H9 (cell line): ENCODE results near the gene KCNS3. TPM values are rescaled to one million over a fixed set of nuclear protein-coding genes. Genes with fewer than 3 reads are reported as not detected.

Experiments used
- DNase-seq: peaks from one replicate; pipeline ENCODE4 v3.0.0-alpha.2; 2017
- H2AFZ ChIP-seq: one replicate; pipeline ENCODE4 v1.6.1; 2013; ENCODE audit warnings: mild to moderate bottlenecking, low read length, control low read depth, moderate library complexity
- H2AK5ac ChIP-seq: 2 replicates; pipeline ENCODE4 v1.6.1; 2013; ENCODE audit warnings: low read length, control low read depth, mixed read lengths; ENCODE audit not compliant: insufficient read length
- H2BK120ac ChIP-seq: one replicate; pipeline ENCODE4 v1.6.1; 2013; ENCODE audit warnings: low read depth, mild to moderate bottlenecking, low read length, control low read depth, inconsistent platforms; ENCODE audit not compliant: poor library complexity, severe bottlenecking
- H2BK12ac ChIP-seq: 2 replicates; pipeline ENCODE4 v1.6.1; 2013; ENCODE audit warnings: low read length, control low read depth, mixed read lengths, low read depth; ENCODE audit not compliant: insufficient read length
- H2BK15ac ChIP-seq: 2 replicates; pipeline ENCODE4 v1.6.1; 2013; ENCODE audit warnings: low read depth, low read length, control low read depth
- H2BK20ac ChIP-seq: one replicate; pipeline ENCODE4 v1.6.1; 2013; ENCODE audit warnings: low read depth, mild to moderate bottlenecking, low read length, control low read depth, inconsistent platforms; ENCODE audit not compliant: poor library complexity, severe bottlenecking
- H2BK5ac ChIP-seq: 2 replicates; pipeline ENCODE4 v1.6.1; 2013; ENCODE audit warnings: low read length, control low read depth, mixed read lengths; ENCODE audit not compliant: insufficient read length
- H3K14ac ChIP-seq: 2 replicates; pipeline ENCODE4 v1.6.1; 2013; ENCODE audit warnings: low read length, control low read depth; ENCODE audit not compliant: insufficient read depth
- H3K18ac ChIP-seq: 2 replicates; pipeline ENCODE4 v1.6.1; 2013; ENCODE audit warnings: low read depth, mild to moderate bottlenecking, mixed read lengths, low read length, control low read depth; ENCODE audit not compliant: insufficient read length
- H3K23ac ChIP-seq: 2 replicates; pipeline ENCODE4 v1.6.1; 2013; ENCODE audit warnings: low read length, control low read depth, mixed read lengths, low read depth; ENCODE audit not compliant: insufficient read length
- H3K23me2 ChIP-seq: 2 replicates; pipeline ENCODE4 v1.6.1; 2013; ENCODE audit warnings: low read depth, mild to moderate bottlenecking, mixed read lengths, low read length, control low read depth; ENCODE audit not compliant: insufficient read length, poor library complexity, severe bottlenecking
- H3K27ac ChIP-seq: 2 replicates; pipeline ENCODE4 v1.5.1; 2013; ENCODE audit warnings: low read length, control low read depth, mixed read lengths, low read depth; ENCODE audit not compliant: insufficient read length
- H3K27me3 ChIP-seq: 2 replicates; pipeline ENCODE4 v1.6.1; 2013; ENCODE audit warnings: low read length, control low read depth, inconsistent platforms; ENCODE audit not compliant: insufficient read depth
- H3K4ac ChIP-seq: 2 replicates; pipeline ENCODE4 v1.6.1; 2013; ENCODE audit warnings: low read depth, mild to moderate bottlenecking, control low read depth, inconsistent platforms, low read length, moderate library complexity
- H3K4me1 ChIP-seq: 2 replicates; pipeline ENCODE4 v1.6.1; 2013; ENCODE audit warnings: low read length, control low read depth, inconsistent platforms; ENCODE audit not compliant: insufficient read depth
- H3K4me2 ChIP-seq: 2 replicates; pipeline ENCODE4 v1.6.1; 2013; ENCODE audit warnings: low read length, control low read depth, mixed read lengths; ENCODE audit not compliant: insufficient read length, insufficient read depth
- H3K56ac ChIP-seq: 2 replicates; pipeline ENCODE4 v1.6.1; 2013; ENCODE audit warnings: low read depth, mild to moderate bottlenecking, mixed read lengths, low read length, control low read depth; ENCODE audit not compliant: insufficient read length
- H3K79me1 ChIP-seq: 2 replicates; pipeline ENCODE4 v1.6.1; 2013; ENCODE audit warnings: low read depth, mild to moderate bottlenecking, moderate library complexity, low read length, control low read depth, inconsistent platforms; ENCODE audit not compliant: insufficient read depth, poor library complexity, severe bottlenecking
- H3K79me2 ChIP-seq: 2 replicates; pipeline ENCODE4 v1.6.1; 2013; ENCODE audit warnings: low read length, control low read depth, inconsistent platforms; ENCODE audit not compliant: insufficient read depth
- H3K9ac ChIP-seq: 2 replicates; pipeline ENCODE4 v1.6.1; 2013; ENCODE audit warnings: low read length, control low read depth, mixed read lengths; ENCODE audit not compliant: insufficient read length; ENCODE audit errors: extremely low read depth
- H3K9me3 ChIP-seq: one replicate; pipeline ENCODE4 v1.6.1; 2013; ENCODE audit warnings: low read depth, low read length, inconsistent platforms; ENCODE audit not compliant: control insufficient read depth
- H3T11ph ChIP-seq: one replicate; pipeline ENCODE4 v1.6.1; 2013; ENCODE audit warnings: mild to moderate bottlenecking, low read length, control low read depth, inconsistent platforms
- H4K20me1 ChIP-seq: one replicate; pipeline ENCODE4 v1.6.1; 2013; ENCODE audit not compliant: control insufficient read depth, insufficient read length, insufficient read depth
- H4K5ac ChIP-seq: 2 replicates; pipeline ENCODE4 v1.6.1; 2013; ENCODE audit warnings: low read depth, mild to moderate bottlenecking, mixed read lengths, low read length, control low read depth; ENCODE audit not compliant: insufficient read length
- H4K8ac ChIP-seq: replicated peaks from 2 replicates; pipeline ENCODE4 v1.6.1; 2013; ENCODE audit warnings: low read length, control low read depth, mixed read lengths, low read depth; ENCODE audit not compliant: insufficient read length
- H4K91ac ChIP-seq: 2 replicates; pipeline ENCODE4 v1.6.1; 2013; ENCODE audit warnings: low read depth, mild to moderate bottlenecking, moderate library complexity, mixed read lengths, low read length, control low read depth; ENCODE audit not compliant: insufficient read length
- H3K27ac Mint-ChIP-seq, 3 experiments: 2 replicates in 2 of 3; 3 replicates in 1 of 3; pipeline ENCODE4 v1.8.0; 2020 to 2021; ENCODE audit warnings: mixed read lengths in 3 of 3, mild to moderate bottlenecking in 1 of 3, moderate library complexity in 1 of 3
- H3K27me3 Mint-ChIP-seq: 2 replicates; pipeline ENCODE4 v1.8.0; 2021; ENCODE audit warnings: low read depth, mild to moderate bottlenecking, moderate library complexity, mixed read lengths
- H3K36me3 Mint-ChIP-seq, 3 experiments: 2 replicates in 2 of 3; 3 replicates in 1 of 3; pipeline ENCODE4 v1.8.0; 2020 to 2021; ENCODE audit warnings: low read depth in 3 of 3, mixed read lengths in 3 of 3; ENCODE audit not compliant: insufficient read depth in 1 of 3
- H3K4me1 Mint-ChIP-seq, 2 experiments: 2 replicates each; pipeline ENCODE4 v1.8.0; 2020; ENCODE audit warnings: mixed read lengths in 2 of 2
- H3K4me3 Mint-ChIP-seq, 2 experiments: 2 replicates in 1 of 2; 3 replicates in 1 of 2; pipeline ENCODE4 v1.8.0; 2020 to 2021; ENCODE audit warnings: mild to moderate bottlenecking in 2 of 2, mixed read lengths in 2 of 2, moderate library complexity in 1 of 2
- H3K9me3 Mint-ChIP-seq, 2 experiments: 2 replicates in 1 of 2; 3 replicates in 1 of 2; pipeline ENCODE4 v1.8.0; 2020; ENCODE audit warnings: mild to moderate bottlenecking in 2 of 2, mixed read lengths in 2 of 2, moderate library complexity in 1 of 2
- WGBS: extraction: QIAGEN DNeasy Blood & Tissue Kit; methylation state at CpG from one replicate; pipeline ENCODE4 v1.1.7; 2013; ENCODE audit warnings: missing lambda C conversion rate, low lambda C conversion rate, mixed read lengths; ENCODE audit not compliant: insufficient read length; ENCODE audit errors: extremely low coverage; 5-methylcytosine and 5-hydroxymethylcytosine counted together
- total RNA-seq: library from RNA; stranded (reverse); gene quantifications from 2 replicates; pipeline ENCODE4 v1.2.1, GENCODE V29; 2021
- TF ChIP-seq, protein P1 (sequence below): fragments of 200-600 bp; sonication (generic); conservative IDR thresholded peaks from 3 replicates; pipeline ENCODE4 v1.8.0; 2021; ENCODE audit warnings: antibody characterized with exemption, mild to moderate bottlenecking

Gene KCNS3
- total RNA-seq, 1 experiment from 2014 or later: 8.0 TPM

DNA sequence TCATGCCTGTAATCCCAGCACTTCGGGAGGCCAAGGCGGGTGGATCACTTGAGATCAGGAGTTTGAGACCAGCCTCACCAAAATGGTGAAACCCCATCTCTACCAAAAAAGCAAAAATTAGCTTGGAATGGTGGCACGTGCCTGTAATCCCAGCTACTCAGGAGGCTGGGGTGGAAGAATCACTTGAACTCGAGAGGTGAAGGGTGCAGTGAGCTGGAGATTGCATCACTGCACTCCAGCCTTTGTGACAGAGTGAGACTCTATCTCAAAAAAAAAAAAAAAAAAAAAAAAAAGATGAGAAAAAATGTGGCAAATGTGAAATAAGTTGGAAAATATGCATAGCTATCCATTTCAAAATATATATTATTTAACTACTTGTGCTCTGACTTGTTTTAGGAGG lies 65.0 kb downstream of the KCNS3 start:
- no peak overlapping the region for H3K18ac ChIP-seq
- H2BK15ac ChIP-seq: no peak overlapping the region
- Mint-ChIP-seq H3K27me3 (no peaks in the 10 kb centered on the region; the same call in 1 of the 2 replicates), H3K4me3 (no peak overlapping the region), H3K9me3 (peaks cover 2 to 4% of the 10 kb centered on the region in 2 experiments; a peak in 4 of 5 replicates), H3K27ac (no peak overlapping the region), H3K36me3 (peaks cover 0 to 3% (median 2%) of the 10 kb centered on the region in 3 experiments; a peak in 2 of 7 replicates), H3K4me1 (no peaks in the 10 kb centered on the region)
- no peaks in the 10 kb centered on the region for H3K79me1 ChIP-seq
- no peak overlapping the region for H3K4me2 ChIP-seq
- no peak overlapping the region for H3K27ac ChIP-seq
- no peak overlapping the region for H2AK5ac ChIP-seq
- H3K79me2 ChIP-seq: no peaks in the 10 kb centered on the region
- no peak overlapping the region for H3K4ac ChIP-seq
- no peak overlapping the region for H2BK20ac ChIP-seq
- H3K4me1 ChIP-seq: no peaks in the 10 kb centered on the region
- no peak overlapping the region for H3K9ac ChIP-seq
- no peaks in the 10 kb centered on the region for H3K23me2 ChIP-seq
- no peak overlapping the region for H3K56ac ChIP-seq
- H3K27me3 ChIP-seq: no peaks in the 10 kb centered on the region
- no peak overlapping the region for H3K23ac ChIP-seq
- no peak for DNase-seq
- no peak overlapping the region for H3K14ac ChIP-seq
- H2BK5ac ChIP-seq: no peak overlapping the region
- no peaks in the 10 kb centered on the region for H4K20me1 ChIP-seq
- no peak overlapping the region for H4K5ac ChIP-seq
- H2BK120ac ChIP-seq: no peak overlapping the region
- no CpG with 5 or more reads among the region's 4 CpGs for WGBS
- H2BK12ac ChIP-seq: no peak overlapping the region
- H4K91ac ChIP-seq: no peak overlapping the region
- no peak overlapping the region for H2AFZ ChIP-seq
- H3T11ph ChIP-seq: no peak overlapping the region
- no peaks in the 10 kb centered on the region for H3K9me3 ChIP-seq
- TF ChIP-seq, protein P1, sequence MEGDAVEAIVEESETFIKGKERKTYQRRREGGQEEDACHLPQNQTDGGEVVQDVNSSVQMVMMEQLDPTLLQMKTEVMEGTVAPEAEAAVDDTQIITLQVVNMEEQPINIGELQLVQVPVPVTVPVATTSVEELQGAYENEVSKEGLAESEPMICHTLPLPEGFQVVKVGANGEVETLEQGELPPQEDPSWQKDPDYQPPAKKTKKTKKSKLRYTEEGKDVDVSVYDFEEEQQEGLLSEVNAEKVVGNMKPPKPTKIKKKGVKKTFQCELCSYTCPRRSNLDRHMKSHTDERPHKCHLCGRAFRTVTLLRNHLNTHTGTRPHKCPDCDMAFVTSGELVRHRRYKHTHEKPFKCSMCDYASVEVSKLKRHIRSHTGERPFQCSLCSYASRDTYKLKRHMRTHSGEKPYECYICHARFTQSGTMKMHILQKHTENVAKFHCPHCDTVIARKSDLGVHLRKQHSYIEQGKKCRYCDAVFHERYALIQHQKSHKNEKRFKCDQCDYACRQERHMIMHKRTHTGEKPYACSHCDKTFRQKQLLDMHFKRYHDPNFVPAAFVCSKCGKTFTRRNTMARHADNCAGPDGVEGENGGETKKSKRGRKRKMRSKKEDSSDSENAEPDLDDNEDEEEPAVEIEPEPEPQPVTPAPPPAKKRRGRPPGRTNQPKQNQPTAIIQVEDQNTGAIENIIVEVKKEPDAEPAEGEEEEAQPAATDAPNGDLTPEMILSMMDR: no peak
- no peak overlapping the region for H4K8ac ChIP-seq
